IPS-18c (cell line): Measurements from ENCODE around the gene PTPRA.
A peak's percentile ranks its signal among the peaks of the same experiment; 100 is the strongest.
"Not testable (repeated sequence)": the region's sequence is repeated elsewhere in the genome, so short reads cannot be mapped to it uniquely, and the experiment has no call there.

ENCODE experiments used
- H3K4me3 ChIP-seq: 2 replicates; pipeline ENCODE4 v1.7.0; 2013; ENCODE audit warnings: low read depth, mild to moderate bottlenecking, low read length, moderate library complexity; ENCODE audit not compliant: insufficient read depth
- H3K9me3 ChIP-seq: one replicate; pipeline ENCODE4 v1.6.1; 2013; ENCODE audit warnings: mild to moderate bottlenecking, low read length, moderate library complexity; ENCODE audit not compliant: control insufficient read depth, insufficient read depth

PTPRA gene

GRCh38 chr20:3038454-3038853 is 165.2 kb downstream of the PTPRA start:
- Histone ChIP-seq H3K4me3 (no peak overlapping the region), H3K9me3 (peaks cover 2% of the 10 kb centered on the region)

- peaks cover 2% of the 10 kb centered on the region for H3K9me3 ChIP-seq
These were observed 166.1 kb downstream of the PTPRA start for GRCh38 chr20:3039426-3039825.

GRCh38 chr20:3040086-3040485 is 166.8 kb downstream of the PTPRA start:
- Histone ChIP-seq H3K9me3 (peaks cover 2% of the 10 kb centered on the region), H3K4me3 (no peak overlapping the region)

More at GRCh38 chr20:3039426-3039825, 166.1 kb downstream of the PTPRA start:
- H3K4me3 ChIP-seq, result no peak overlapping the region

- Histone ChIP-seq H3K9me3 (peaks cover 4% of the 10 kb centered on the region), H3K4me3 (no peak overlapping the region)
These were observed 168.7 kb downstream of the PTPRA start for GRCh38 chr20:3041854-3042409.

DNA sequence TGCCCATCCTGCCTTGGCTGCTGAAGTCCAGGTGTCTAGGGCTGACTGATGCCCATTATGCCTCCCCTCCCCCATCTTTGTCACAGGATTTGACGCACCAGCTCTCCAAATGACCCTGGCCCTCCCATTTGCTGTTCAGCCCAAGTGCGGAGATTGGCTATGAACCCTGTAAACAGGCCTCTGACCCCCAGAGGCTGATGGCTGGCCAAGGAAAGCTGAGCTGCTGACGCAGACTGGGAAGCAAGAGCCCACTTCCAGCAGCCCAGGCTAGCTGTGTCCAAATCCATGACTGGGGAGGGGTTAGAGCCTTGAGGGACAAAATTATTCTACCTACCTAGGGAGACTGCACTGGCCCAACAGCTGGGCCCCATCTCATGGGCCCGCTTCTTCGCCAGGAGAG is 169.3 kb downstream of the PTPRA start:
- H3K9me3 ChIP-seq, result peaks cover 4% of the 10 kb centered on the region
- H3K4me3 ChIP-seq, result no peak overlapping the region

DNA sequence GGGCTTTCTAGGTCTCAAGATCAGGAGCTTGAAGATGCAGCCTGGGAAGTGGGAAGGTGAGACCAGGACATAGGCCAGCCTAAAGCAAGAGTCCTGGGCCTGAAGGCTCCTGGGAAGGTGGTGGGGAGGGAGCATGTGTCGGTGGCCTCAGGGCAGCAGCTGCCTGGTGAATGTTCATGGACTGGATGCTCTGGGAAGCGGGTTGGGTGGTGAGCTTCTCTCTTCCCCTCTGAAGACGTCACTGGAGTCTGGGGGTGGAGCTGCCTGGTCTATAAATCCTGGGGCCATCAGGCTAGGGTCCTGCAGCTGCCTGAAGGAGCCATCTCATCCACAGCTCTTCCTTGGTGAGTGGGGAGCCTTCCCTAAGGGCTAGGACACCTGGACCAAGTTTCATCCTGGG is 170.0 kb downstream of the PTPRA start, which contains the start of gene GNRH2:
TSS of gene GNRH2 (plus strand) at position 301 of the 400 bp plus-strand sequence. CDS start 793 bp downstream, outside the sequence.
- peaks cover 4% of the 10 kb centered on the region for H3K9me3 ChIP-seq
- no peak within 1 kb of the TSS for H3K4me3 ChIP-seq

GRCh38 chr20:3044336-3044965 is 171.2 kb downstream of the PTPRA start:
- Histone ChIP-seq H3K4me3 (no peak overlapping the region), H3K9me3 (peaks cover 2% of the 10 kb centered on the region)

- Histone ChIP-seq H3K4me3 (peak overlapping the region; percentile 94), H3K9me3 (peaks cover 2% of the 10 kb centered on the region)
These were observed 171.9 kb downstream of the PTPRA start for GRCh38 chr20:3045042-3045815.

GRCh38 chr20:3045816-3046676 is 172.8 kb downstream of the PTPRA start, which contains the start of gene MRPS26:
Gene MRPS26, plus strand, starts transcription at chr20:3046052. Its CDS starts 17 bp downstream, at chr20:3046069.
- Histone ChIP-seq H3K4me3 (peak within 1 kb of the TSS; percentile 94), H3K9me3 (peaks cover 2% of the 10 kb centered on the region)

DNA sequence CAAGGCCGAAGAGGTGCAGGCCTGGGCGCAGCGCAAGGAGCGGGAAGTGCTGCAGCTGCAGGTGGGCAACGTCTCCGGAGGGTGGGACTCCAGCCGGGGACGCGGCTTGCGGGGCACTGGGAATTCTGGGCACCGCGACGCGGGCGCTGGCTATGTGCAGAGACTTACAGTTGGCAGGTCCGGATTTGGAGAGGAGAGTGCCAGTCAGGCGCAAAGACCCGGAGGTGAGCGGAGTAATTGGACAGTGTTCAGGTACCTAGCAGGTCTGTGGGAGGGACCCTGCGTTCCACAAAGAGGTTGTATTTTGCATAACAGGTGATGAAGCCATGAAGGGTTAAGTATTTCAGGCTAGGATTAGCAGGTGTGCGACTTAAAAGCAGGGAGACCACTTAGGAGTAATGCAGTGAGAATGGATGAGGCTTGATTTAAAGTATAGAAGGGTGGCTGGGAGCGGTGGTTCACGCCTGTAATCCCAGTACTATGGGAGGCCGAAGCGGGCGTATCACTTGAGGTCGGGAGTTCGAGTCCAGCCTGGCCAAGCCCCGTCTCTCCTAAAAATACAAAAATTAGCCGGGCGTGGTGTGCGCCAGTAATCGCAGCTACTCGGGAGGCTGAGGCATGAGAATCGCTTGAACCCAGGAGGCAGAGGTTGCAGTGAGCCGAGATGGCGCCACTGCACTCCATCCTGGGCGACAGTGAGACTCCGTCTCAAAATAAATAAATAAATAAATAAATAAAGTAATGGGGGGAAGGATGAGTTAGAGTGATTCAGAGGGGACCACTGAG is 173.6 kb downstream of the PTPRA start:
- Histone ChIP-seq H3K4me3 (peak overlapping the region; percentile 94), H3K9me3 (peaks cover 2% of the 10 kb centered on the region)

DNA sequence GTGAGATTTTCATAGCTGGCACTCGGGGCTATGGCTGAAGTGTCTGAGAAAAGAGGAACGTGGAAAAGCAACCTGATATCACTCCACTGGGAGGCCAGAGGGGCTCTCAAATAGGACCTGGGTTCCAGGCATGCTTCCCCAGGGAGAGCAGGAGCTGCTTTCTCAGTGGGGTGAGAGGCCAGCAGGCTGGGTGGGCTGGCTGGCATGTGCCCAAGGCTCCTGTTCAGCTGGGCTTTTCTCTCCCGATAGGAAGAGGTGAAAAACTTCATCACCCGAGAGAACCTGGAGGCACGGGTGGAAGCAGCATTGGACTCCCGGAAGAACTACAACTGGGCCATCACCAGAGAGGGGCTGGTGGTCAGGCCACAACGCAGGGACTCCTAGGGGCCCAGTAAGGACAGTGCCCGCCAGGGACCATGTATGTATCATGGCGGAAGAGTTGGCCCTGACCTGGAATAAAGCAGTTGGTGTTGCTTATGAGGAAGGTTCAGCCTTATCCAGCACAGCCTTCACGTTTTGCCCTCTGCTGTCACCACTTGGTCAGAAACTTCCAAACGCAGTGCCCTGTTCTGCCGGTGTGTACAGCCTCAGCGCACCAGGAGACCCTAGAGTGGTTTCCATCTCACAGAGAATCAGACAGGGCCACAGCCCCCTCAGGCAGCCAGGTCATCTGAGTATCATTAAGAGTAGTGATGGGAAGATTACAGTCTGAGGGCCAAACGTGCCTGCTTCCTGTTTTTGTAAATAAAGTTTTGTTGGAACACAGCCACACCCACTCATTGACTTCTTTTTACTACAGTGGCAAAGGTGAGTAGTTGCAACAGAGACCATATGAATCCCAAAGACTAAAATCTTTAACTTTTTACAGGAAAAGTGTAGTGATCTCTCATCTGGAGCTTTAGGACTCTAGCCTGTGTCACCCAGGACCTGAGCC is 174.5 kb downstream of the PTPRA start:
- peaks cover 2% of the 10 kb centered on the region for H3K9me3 ChIP-seq
- H3K4me3 ChIP-seq, result peak overlapping the region; percentile 94

DNA sequence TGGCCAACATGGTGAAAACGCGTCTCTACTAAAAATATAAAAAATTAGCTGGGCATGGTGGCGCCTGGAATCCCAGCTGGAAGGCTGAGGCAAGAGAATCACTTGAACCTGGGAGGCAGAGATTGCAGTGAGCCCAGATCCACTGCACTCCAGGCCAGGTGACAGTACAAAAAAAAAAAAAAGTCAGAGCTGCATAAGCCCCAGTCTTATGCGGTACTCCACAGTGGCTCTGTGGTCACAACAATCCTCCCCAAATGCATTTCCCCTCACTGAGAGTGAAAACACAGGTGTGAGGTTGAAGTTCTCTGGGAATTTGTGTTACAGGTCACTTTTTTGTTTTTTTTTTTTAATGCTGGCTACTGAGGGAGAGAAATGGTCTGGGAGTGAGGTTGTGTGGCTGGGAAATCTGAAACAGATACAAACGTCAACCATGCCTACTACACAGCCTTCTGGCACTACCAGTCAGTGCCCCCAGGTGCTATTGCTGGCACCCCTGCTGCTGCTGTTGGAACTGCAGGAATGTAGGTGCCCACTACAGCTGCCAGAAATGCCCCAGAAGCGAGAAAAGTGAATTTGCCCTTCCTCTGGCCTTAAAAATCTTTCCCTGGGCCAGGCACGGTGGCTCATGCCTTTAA is 178.2 kb downstream of the PTPRA start:
- Histone ChIP-seq H3K9me3 (no peaks in the 10 kb centered on the region), H3K4me3 (no peak overlapping the region)

DNA sequence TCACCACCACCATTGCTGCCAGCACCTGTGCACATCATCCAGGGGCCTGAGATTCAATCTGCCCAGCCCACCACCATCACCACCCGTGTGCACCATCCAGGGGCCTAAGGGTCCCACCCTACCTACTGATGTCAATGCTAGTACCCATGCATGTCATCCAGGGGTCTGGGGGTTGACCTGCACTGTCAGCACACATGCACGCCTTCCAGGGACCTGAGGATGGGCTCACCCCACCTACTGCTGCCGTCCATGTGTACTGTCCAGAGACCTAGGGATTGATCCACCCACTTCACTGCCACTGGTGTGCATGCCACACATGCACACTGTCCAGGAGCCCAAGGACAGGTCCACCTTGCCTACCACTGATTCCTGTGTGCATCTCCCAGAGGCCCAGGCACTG is 186.2 kb downstream of the PTPRA start:
- Histone ChIP-seq H3K4me3 (no peak overlapping the region), H3K9me3 (no peaks in the 10 kb centered on the region)

DNA sequence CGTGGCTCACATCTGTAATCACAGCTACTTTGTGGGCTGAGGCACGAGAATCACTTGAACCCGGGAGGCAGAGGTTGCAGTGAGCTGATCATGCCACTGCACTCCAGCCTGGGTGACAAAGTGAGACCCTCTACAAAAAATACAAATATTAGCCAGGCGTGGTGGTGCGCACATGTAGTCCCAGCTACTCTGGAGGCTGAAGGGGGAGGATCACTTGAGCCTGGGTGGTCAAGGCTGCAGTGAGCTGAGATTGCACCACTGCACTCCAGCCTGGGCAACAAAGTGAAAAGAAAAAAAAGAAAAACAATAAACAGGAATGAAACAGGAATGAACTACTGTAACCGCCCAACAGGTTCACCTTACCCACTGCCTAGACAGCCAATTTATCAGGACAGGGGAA is 190.8 kb downstream of the PTPRA start:
- not testable (repeated sequence) for H3K4me3 ChIP-seq, H3K9me3 ChIP-seq
